K562 (cell line): ENCODE data around the gene FSTL3.

Experiments
- CREBBP ChIP-seq: IDR thresholded peaks from one replicate; pipeline ENCODE4 v1.6.1; 2012; ENCODE audit warnings: low read depth, mild to moderate bottlenecking, control low read depth, inconsistent platforms, low read length
- FOXA1 ChIP-seq: fragments of 450-650 bp; IDR thresholded peaks from 2 replicates; pipeline ENCODE4 v1.6.1; 2016; ENCODE audit warnings: mild to moderate bottlenecking, borderline replicate concordance
- FOXJ2 ChIP-seq: fragments of 200-800 bp; sonication (Bioruptor generic); IDR thresholded peaks from 2 replicates; pipeline ENCODE4 v1.6.1; 2016; ENCODE audit warnings: missing genetic modification characterization, missing compliant biosample characterization
- GABPA ChIP-seq: fragments of 200-800 bp; sonication (Bioruptor generic); conservative IDR thresholded peaks from 2 replicates; pipeline ENCODE4 v1.6.1; 2016; ENCODE audit warnings: low read depth, missing genetic modification characterization, missing compliant biosample characterization
- LEF1 ChIP-seq: fragments of 450-650 bp; IDR thresholded peaks from 2 replicates; pipeline ENCODE4 v1.6.1; 2016; ENCODE audit warnings: mild to moderate bottlenecking
- MYBL2 ChIP-seq, 2 experiments: fragments of 450-650 bp in 1 of 2; sonication (generic) in 1 of 2; formaldehyde crosslinking in 1 of 2; IDR thresholded peaks; 2 replicates each; pipeline versions ENCODE4 v1.6.1 to v1.8.1; 2017 to 2022; ENCODE audit warnings: borderline replicate concordance in 1 of 2, inconsistent platforms in 1 of 2, low read depth in 1 of 2, mild to moderate bottlenecking in 1 of 2, missing genetic modification reagents in 1 of 2, moderate library complexity in 1 of 2
- RFX5 ChIP-seq: IDR thresholded peaks from 2 replicates; pipeline ENCODE4 v1.6.1; 2011; ENCODE audit warnings: low read depth, mild to moderate bottlenecking, improper control_type of control experiment, low read length
- ZBTB1 ChIP-seq: sonication (generic); formaldehyde crosslinking; IDR thresholded peaks from 2 replicates; pipeline ENCODE4 v1.8.1; 2023; ENCODE audit warnings: missing genetic modification reagents, low read depth, mild to moderate bottlenecking, borderline replicate concordance
- ZNF274 ChIP-seq: IDR thresholded peaks from 2 replicates; pipeline ENCODE4 v1.6.1; 2011; ENCODE audit warnings: low read depth, mild to moderate bottlenecking, low read length, moderate library complexity, borderline replicate concordance
- TF ChIP-seq, protein P1 (sequence below): IDR thresholded peaks from 2 replicates; pipeline ENCODE4 v1.6.1; 2012; ENCODE audit warnings: low read depth, low read length, improper control_type of control experiment, borderline replicate concordance
- TF ChIP-seq, protein P2 (sequence below), 2 experiments: fragments of 450-650 bp; conservative IDR thresholded peaks; 2 replicates each; pipeline ENCODE4 v1.6.1; 2017; ENCODE audit warnings: mild to moderate bottlenecking in 2 of 2, moderate library complexity in 2 of 2
- TF ChIP-seq, protein P3 (sequence below): sonication (generic); formaldehyde crosslinking; IDR thresholded peaks from 2 replicates; pipeline ENCODE4 v1.9.0; 2022; ENCODE audit warnings: mild to moderate bottlenecking, missing genetic modification reagents

DNA sequence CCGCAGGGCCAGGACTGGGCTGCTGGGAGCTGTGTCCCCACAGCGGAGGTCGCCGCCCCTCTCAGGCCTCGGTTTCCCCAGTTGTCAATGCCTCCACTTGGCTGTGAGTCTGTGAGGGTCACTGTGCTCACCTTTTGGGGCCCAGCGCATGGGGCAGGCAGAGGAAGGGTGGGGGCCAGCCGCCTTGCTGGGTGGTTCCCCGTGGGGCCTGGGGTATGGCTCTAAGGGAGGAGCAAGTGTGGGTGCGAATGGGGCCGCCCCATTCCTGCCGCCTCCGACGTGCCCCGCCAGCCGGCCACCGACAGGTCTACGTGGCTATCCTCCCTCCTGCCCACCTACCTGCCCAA, 37.3 kb upstream of the FSTL3 start:
- TF ChIP-seq, protein P1, sequence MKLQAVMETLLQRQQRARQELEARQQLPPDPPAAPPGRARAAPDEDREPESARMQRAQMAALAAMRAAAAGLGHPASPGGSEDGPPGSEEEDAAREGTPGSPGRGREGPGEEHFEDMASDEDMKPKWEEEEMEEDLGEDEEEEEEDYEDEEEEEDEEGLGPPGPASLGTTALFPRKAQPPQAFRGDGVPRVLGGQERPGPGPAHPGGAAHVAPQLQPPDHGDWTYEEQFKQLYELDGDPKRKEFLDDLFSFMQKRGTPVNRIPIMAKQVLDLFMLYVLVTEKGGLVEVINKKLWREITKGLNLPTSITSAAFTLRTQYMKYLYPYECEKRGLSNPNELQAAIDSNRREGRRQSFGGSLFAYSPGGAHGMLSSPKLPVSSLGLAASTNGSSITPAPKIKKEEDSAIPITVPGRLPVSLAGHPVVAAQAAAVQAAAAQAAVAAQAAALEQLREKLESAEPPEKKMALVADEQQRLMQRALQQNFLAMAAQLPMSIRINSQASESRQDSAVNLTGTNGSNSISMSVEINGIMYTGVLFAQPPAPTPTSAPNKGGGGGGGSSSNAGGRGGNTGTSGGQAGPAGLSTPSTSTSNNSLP = no peak
- no peak for TF ChIP-seq FOXJ2
- TF ChIP-seq RFX5 = no peak
- TF ChIP-seq, protein P2, sequence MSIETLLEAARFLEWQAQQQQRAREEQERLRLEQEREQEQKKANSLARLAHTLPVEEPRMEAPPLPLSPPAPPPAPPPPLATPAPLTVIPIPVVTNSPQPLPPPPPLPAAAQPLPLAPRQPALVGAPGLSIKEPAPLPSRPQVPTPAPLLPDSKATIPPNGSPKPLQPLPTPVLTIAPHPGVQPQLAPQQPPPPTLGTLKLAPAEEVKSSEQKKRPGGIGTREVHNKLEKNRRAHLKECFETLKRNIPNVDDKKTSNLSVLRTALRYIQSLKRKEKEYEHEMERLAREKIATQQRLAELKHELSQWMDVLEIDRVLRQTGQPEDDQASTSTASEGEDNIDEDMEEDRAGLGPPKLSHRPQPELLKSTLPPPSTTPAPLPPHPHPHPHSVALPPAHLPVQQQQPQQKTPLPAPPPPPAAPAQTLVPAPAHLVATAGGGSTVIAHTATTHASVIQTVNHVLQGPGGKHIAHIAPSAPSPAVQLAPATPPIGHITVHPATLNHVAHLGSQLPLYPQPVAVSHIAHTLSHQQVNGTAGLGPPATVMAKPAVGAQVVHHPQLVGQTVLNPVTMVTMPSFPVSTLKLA (conservative IDR thresholded peaks at IDR 0.05) = no peak
- no peak for TF ChIP-seq FOXA1
- TF ChIP-seq LEF1 = no peak
- TF ChIP-seq MYBL2 (IDR thresholded peaks at IDR 0.05; ENCODE audit: low read depth) = no peak
- no peak for TF ChIP-seq MYBL2 (CRISPR knock-in tag; IDR thresholded peaks at IDR 0.05; ENCODE audit: borderline replicate concordance)
- no peak for TF ChIP-seq ZBTB1 (CRISPR knock-in tag)
- TF ChIP-seq CREBBP = no peak
- TF ChIP-seq, protein P3, sequence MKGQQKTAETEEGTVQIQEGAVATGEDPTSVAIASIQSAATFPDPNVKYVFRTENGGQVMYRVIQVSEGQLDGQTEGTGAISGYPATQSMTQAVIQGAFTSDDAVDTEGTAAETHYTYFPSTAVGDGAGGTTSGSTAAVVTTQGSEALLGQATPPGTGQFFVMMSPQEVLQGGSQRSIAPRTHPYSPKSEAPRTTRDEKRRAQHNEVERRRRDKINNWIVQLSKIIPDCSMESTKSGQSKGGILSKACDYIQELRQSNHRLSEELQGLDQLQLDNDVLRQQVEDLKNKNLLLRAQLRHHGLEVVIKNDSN (CRISPR knock-in tag) = no peak
- no peak for TF ChIP-seq GABPA (tag)
- TF ChIP-seq ZNF274 = no peak
